ENCODE measurements around the gene PLPP4.

GRCh38 chr10:120415709-120416330, 41.2 kb upstream of the PLPP4 start:
- TF ChIP-seq CTCF (IDR thresholded peaks at IDR 0.05) (no peak), EP300 (IDR thresholded peaks at IDR 0.05) (no peak), POLR2AphosphoS5 (IDR thresholded peaks at IDR 0.05) (no peak), POLR2A (IDR thresholded peaks at IDR 0.05) (no peak)

Measured in upper lobe of left lung (tissue), 4 donors.